Nephron (organoid): ENCODE results near the gene PIK3IP1.

ENCODE experiments used
- H3K27ac Mint-ChIP-seq, 3 experiments: 2 replicates each; pipeline ENCODE4 v1.8.0; 2020; ENCODE audit warnings: mixed read lengths in 3 of 3, mild to moderate bottlenecking in 2 of 3, moderate library complexity in 1 of 3
- H3K27me3 Mint-ChIP-seq: 2 replicates; pipeline ENCODE4 v1.8.0; 2021; ENCODE audit warnings: low read depth, mild to moderate bottlenecking, moderate library complexity, mixed read lengths
- H3K36me3 Mint-ChIP-seq: 2 replicates; pipeline ENCODE4 v1.8.0; 2020; ENCODE audit warnings: low read depth, mixed read lengths
- H3K4me1 Mint-ChIP-seq: 2 replicates; pipeline ENCODE4 v1.8.0; 2020; ENCODE audit warnings: mixed read lengths
- H3K4me3 Mint-ChIP-seq, 3 experiments: 2 replicates each; pipeline ENCODE4 v1.8.0; 2020; ENCODE audit warnings: mild to moderate bottlenecking in 3 of 3, mixed read lengths in 3 of 3, moderate library complexity in 2 of 3
- H3K9me3 Mint-ChIP-seq: 2 replicates; pipeline ENCODE4 v1.8.0; 2020; ENCODE audit warnings: mixed read lengths
- TF ChIP-seq, protein P1 (sequence below), 3 experiments: fragments of 200-600 bp; sonication (generic); IDR thresholded peaks; one replicate each; pipeline ENCODE4 v1.5.0; 2021; ENCODE audit warnings: antibody characterized with exemption in 3 of 3; ENCODE audit not compliant: unreplicated experiment in 3 of 3

Gene PIK3IP1

GRCh38 chr22:31329029-31329428, 36.7 kb upstream of the PIK3IP1 start:
- Mint-ChIP-seq H3K9me3 (no peaks in the 10 kb centered on the region), H3K4me3 (no peak overlapping the region), H3K27me3 (no peaks in the 10 kb centered on the region), H3K4me1 (peaks cover 32% of the 10 kb centered on the region), H3K27ac (no peak overlapping the region), H3K36me3 (peaks cover 85% of the 10 kb centered on the region)
- TF ChIP-seq, protein P1, sequence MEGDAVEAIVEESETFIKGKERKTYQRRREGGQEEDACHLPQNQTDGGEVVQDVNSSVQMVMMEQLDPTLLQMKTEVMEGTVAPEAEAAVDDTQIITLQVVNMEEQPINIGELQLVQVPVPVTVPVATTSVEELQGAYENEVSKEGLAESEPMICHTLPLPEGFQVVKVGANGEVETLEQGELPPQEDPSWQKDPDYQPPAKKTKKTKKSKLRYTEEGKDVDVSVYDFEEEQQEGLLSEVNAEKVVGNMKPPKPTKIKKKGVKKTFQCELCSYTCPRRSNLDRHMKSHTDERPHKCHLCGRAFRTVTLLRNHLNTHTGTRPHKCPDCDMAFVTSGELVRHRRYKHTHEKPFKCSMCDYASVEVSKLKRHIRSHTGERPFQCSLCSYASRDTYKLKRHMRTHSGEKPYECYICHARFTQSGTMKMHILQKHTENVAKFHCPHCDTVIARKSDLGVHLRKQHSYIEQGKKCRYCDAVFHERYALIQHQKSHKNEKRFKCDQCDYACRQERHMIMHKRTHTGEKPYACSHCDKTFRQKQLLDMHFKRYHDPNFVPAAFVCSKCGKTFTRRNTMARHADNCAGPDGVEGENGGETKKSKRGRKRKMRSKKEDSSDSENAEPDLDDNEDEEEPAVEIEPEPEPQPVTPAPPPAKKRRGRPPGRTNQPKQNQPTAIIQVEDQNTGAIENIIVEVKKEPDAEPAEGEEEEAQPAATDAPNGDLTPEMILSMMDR (IDR thresholded peaks at IDR 0.05; ENCODE audit: unreplicated experiment in 3 of 3) = no peak

DNA sequence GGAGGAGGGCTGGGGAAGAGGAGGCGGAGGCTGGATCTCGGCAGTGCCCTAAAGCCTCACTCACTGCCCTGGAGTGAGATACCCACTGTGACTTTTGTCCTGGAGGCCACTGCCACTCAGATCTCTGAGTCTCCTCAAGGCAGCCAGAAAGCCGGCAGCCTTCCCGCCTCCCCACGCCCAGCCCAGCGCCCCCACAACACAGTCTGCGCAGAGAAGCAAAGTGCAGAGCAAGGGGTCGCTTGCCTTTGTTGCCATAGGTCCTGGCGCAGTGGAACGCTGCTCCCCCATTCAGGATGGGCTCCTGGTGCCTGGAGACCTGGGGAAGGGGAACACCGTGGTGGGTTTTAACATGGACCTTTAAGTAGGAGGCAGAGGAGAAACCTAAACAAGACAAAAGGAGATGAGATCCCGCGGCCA, 36.3 kb upstream of the PIK3IP1 start:
- Mint-ChIP-seq H3K36me3 (peaks cover 81% of the 10 kb centered on the region), H3K9me3 (no peaks in the 10 kb centered on the region), H3K27me3 (no peaks in the 10 kb centered on the region), H3K4me1 (peaks cover 28% of the 10 kb centered on the region), H3K27ac (no peak overlapping the region), H3K4me3 (no peak overlapping the region)
- TF ChIP-seq, protein P1 (IDR thresholded peaks at IDR 0.05; ENCODE audit: unreplicated experiment in 3 of 3) = no peak

DNA sequence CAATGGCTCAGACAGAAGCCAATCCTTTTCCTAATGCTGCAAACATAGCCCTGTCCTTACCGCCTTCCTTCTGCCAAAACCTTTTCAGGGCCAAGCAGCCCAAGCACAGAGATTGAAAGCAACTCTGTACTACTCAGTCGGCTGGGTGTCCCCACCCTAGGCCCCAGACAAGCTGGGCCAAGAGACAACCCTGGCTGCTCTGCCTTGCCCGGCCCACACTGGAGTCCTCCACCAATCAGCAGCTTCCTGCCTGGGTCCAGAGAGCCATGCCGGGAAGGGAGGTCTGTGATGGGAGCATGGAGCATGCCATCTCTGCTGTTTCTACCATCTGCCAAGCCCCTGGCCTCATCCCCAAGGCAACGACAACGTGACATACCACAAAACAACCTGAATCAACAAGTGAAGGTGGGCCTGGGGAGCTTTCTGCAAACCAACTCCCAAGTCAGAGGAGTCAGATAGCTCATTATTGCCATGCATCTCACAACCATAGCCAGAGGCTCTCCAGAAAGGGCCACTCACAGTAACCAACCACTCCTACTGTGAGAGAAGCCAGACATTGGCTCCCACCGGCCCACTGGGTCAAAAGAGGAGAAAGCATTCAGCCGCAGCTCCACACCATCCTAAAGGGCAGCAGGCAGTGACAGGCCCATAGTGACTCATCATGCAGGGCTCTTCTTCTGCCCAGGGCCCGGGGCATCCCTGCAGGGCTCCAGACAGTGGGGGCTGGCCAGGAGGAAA, 35.7 kb upstream of the PIK3IP1 start:
- no peaks in the 10 kb centered on the region for H3K27me3 Mint-ChIP-seq

GRCh38 chr22:31326877-31327276, 34.6 kb upstream of the PIK3IP1 start:
- Mint-ChIP-seq H3K9me3 (no peaks in the 10 kb centered on the region), H3K4me3 (no peak overlapping the region), H3K36me3 (peaks cover 71% of the 10 kb centered on the region), H3K4me1 (peaks cover 12% of the 10 kb centered on the region), H3K27me3 (no peaks in the 10 kb centered on the region), H3K27ac (no peak overlapping the region)
- TF ChIP-seq, protein P1 (IDR thresholded peaks at IDR 0.05; ENCODE audit: unreplicated experiment in 3 of 3) = no peak

More for the DNA sequence above, 35.7 kb upstream of the PIK3IP1 start:
- Mint-ChIP-seq H3K4me3 (no peak overlapping the region), H3K27ac (no peak overlapping the region), H3K9me3 (no peaks in the 10 kb centered on the region), H3K4me1 (peaks cover 22% of the 10 kb centered on the region), H3K36me3 (peaks cover 77% of the 10 kb centered on the region)
- TF ChIP-seq, protein P1 (IDR thresholded peaks at IDR 0.05; ENCODE audit: unreplicated experiment in 3 of 3) = no peak

- no peak overlapping the region for H3K4me3 Mint-ChIP-seq
- H3K36me3 Mint-ChIP-seq = peaks cover 48% of the 10 kb centered on the region
- no peaks in the 10 kb centered on the region for H3K4me1 Mint-ChIP-seq
- no peaks in the 10 kb centered on the region for H3K9me3 Mint-ChIP-seq
- no peaks in the 10 kb centered on the region for H3K27me3 Mint-ChIP-seq
- TF ChIP-seq, protein P1 (IDR thresholded peaks at IDR 0.05; ENCODE audit: unreplicated experiment in 3 of 3) = no peak
- H3K27ac Mint-ChIP-seq = no peak overlapping the region
Measured at GRCh38 chr22:31323578-31324550, 31.6 kb upstream of the PIK3IP1 start.
